ENCODE results near the gene FOXR1. TPM values are rescaled to one million over a fixed set of nuclear protein-coding genes. Genes with fewer than 3 reads are reported as not detected.
"Not testable (repeated sequence)": the region's sequence is repeated elsewhere in the genome, so short reads cannot be mapped to it uniquely, and the experiment has no call there.

FOXR1 gene
- total and polyA plus RNA-seq, 8 donors, result not detected

- no peak for TF ChIP-seq POLR2AphosphoS5 (IDR thresholded peaks at IDR 0.05)
- TF ChIP-seq EP300 (IDR thresholded peaks at IDR 0.05), result no peak
- TF ChIP-seq CTCF (IDR thresholded peaks at IDR 0.05), result no peak
- TF ChIP-seq POLR2A (IDR thresholded peaks at IDR 0.05), result no peak
- peaks cover 0 to 5% (median 0%) of the 10 kb centered on the region in 4 donors for H3K4me1 ChIP-seq
- WGBS, 5 donors, result 19 to 38% (median 31%) methylated on average over 10 to 11 of the region's 11 CpGs
Observed at GRCh38 chr11:118961591-118961990, 10.0 kb upstream of the FOXR1 start.

DNA sequence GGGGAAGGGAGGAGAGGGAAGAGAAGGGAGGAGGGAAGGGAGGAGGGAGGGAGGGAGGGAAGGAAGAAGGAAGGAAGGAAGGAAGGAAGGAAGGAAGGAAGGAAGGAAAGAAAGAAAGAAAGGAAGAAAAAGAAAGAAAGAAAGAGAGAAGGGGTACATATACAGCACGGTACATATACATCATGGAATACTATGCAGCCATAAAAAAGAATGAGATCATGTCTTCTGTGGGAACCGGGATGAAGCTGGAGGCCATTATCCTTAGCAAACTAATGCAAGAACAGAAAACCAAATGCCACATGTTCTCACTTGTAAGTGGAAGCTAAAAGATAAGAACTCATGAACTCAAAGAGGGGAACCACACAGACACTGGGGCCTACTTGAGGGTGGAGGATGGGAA, 2.1 kb upstream of the FOXR1 start:
- intact Hi-C loops (cut with DNase I; ENCODE audit: low total_unique reads); H3K4me1 ChIP-seq; H3K27ac ChIP-seq; H3K4me3 ChIP-seq; DNase-seq; H3K9me3 ChIP-seq; H3K36me3 ChIP-seq: not testable (repeated sequence)
- peaks cover 0 to 21% (median 6%) of the 10 kb centered on the region in 3 donors for H3K27me3 ChIP-seq
- WGBS, 5 donors, result 86 to 95% (median 91%) methylated on average over 2 of the region's 2 CpGs

More at GRCh38 chr11:118961591-118961990, 10.0 kb upstream of the FOXR1 start:
- no peak overlapping the region for H3K27ac ChIP-seq
- intact Hi-C loops (cut with DNase I; ENCODE audit: low total_unique reads), result no loop called here
- no peaks in the 10 kb centered on the region for H3K9me3 ChIP-seq
- H3K36me3 ChIP-seq, result no peaks in the 10 kb centered on the region
- no peak overlapping the region for H3K4me3 ChIP-seq
- DNase-seq, result no peak
- H3K27me3 ChIP-seq, result peaks cover 0 to 5% (median 0%) of the 10 kb centered on the region in 3 donors

- TF ChIP-seq EP300 (IDR thresholded peaks at IDR 0.05), result no peak
- no peak for TF ChIP-seq POLR2AphosphoS5 (IDR thresholded peaks at IDR 0.05)
- TF ChIP-seq POLR2A (IDR thresholded peaks at IDR 0.05), result no peak
- H3K9me3 ChIP-seq, result no peaks in the 10 kb centered on the region
- no peak overlapping the region for H3K4me3 ChIP-seq
- 68 to 93% (median 78%) methylated on average over 2 of the region's 2 CpGs for WGBS, 5 donors
- H3K27ac ChIP-seq, result no peak overlapping the region
- intact Hi-C loops (cut with DNase I; ENCODE audit: low total_unique reads), result no loop called here
- H3K4me1 ChIP-seq, result no peaks in the 10 kb centered on the region
- peaks cover 0 to 31% (median 6%) of the 10 kb centered on the region in 3 donors for H3K27me3 ChIP-seq
- H3K36me3 ChIP-seq, result no peaks in the 10 kb centered on the region
- no peak for DNase-seq
Observed at GRCh38 chr11:118973985-118974384, 2.4 kb downstream of the FOXR1 start.

DNA sequence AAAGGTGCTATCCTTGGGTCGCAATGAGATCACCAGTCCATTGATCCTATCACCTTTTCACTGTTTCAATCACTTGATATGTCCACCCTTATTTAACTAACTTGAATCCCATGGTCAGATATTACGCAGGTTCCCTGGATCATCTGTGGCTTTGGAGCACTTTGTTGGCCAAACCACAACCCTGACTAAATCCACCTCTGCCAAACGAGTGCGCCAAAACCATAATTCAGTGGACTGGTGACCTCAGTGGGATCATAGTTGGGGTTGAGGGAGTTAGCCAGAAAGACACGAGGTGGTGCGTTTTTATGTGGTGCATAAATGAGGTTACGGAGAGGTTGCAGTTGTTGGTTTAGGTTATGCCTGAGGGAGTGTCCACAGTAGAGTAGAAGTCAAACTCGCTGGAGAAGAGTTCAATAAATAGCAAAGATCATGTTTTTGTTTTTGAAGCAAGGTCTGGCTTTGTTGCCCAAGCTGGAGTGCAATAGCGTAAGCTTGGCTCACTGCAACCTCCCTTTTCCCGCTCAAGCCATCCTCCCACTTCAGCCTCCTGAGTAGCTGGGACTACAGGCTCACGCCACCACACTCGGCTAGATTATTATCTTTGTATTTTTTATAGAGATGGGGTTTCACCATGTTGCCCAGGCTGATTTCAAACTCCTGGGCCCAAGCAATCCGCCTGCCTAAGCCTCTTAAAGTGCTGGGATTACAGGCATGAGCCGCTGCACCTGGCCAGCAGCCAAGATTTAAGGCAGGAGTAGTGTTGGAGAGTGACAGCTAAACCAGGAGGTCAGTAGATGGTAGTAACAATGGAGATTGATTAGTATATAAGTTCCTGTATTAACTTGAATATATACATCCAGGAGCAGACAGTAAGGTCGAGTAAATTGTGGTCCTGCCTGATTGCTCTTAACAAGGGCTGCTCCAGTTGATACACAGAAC, 4.5 kb downstream of the FOXR1 start:
- 76 to 78% (median 78%) methylated on average over 15 of the region's 15 CpGs for WGBS, 5 donors
- Histone ChIP-seq H3K27me3 (peaks cover 0 to 34% (median 6%) of the 10 kb centered on the region in 3 donors), H3K36me3 (no peaks in the 10 kb centered on the region), H3K9me3 (no peaks in the 10 kb centered on the region), H3K27ac (no peak overlapping the region), H3K4me3 (no peak overlapping the region), H3K4me1 (peaks cover 0 to 9% (median 4%) of the 10 kb centered on the region in 4 donors)
- DNase-seq, result no peak
- no peak for TF ChIP-seq POLR2AphosphoS5 (IDR thresholded peaks at IDR 0.05)
- no peak for TF ChIP-seq POLR2A (IDR thresholded peaks at IDR 0.05)
- TF ChIP-seq EP300 (IDR thresholded peaks at IDR 0.05), result no peak
- TF ChIP-seq CTCF (IDR thresholded peaks at IDR 0.05), result no peak
- intact Hi-C loops (cut with DNase I; ENCODE audit: low total_unique reads), result no loop called here

DNA sequence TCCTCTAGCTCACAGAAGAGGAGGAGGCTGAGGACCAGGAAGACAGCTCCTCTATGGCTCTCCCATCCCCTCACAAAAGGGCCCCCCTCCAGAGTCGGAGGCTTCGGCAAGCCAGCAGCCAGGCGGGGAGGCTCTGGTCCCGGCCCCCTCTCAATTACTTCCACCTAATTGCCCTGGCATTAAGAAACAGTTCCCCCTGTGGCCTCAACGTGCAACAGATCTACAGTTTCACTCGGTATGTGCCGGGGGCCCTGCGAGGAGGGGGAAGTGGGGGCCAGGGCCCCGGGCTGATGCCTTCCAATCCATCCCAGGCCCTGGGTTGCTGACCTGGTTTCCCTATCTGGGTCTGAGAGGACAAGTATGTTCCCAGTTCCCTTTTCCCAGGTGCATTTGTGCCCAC, 7.9 kb downstream of the FOXR1 start:
- H3K4me1 ChIP-seq, result peaks cover 0 to 9% (median 4%) of the 10 kb centered on the region in 4 donors
- H3K36me3 ChIP-seq, result no peaks in the 10 kb centered on the region
- 55 to 69% (median 64%) methylated on average over 6 to 9 of the region's 9 CpGs for WGBS, 5 donors
- H3K9me3 ChIP-seq, result no peaks in the 10 kb centered on the region
- H3K27ac ChIP-seq, result no peak overlapping the region
- peaks cover 0 to 16% (median 0%) of the 10 kb centered on the region in 3 donors for H3K27me3 ChIP-seq
- TF ChIP-seq CTCF (IDR thresholded peaks at IDR 0.05) (no peak), POLR2AphosphoS5 (IDR thresholded peaks at IDR 0.05) (no peak), EP300 (IDR thresholded peaks at IDR 0.05) (no peak), POLR2A (IDR thresholded peaks at IDR 0.05) (no peak)
- no peak for DNase-seq
- intact Hi-C loops (cut with DNase I; ENCODE audit: low total_unique reads), result no loop called here
- H3K4me3 ChIP-seq, result no peak overlapping the region

Data from stomach (tissue), 9 donors.